Cardiac fibroblast (primary cell): ENCODE data around the gene KRTAP10-2.
"Not testable (repeated sequence)": the region's sequence is repeated elsewhere in the genome, so short reads cannot be mapped to it uniquely, and the experiment has no call there.

Experiments used
- DNase-seq, 2 donors: peaks; one replicate each; pipeline versions ENCODE4 v3.0.0 to v3.0.0-alpha.2; 2010; ENCODE audit warnings: low read depth in 2 of 2
- H3K4me3 ChIP-seq, 2 donors: replicated peaks in 1 of 2; 1 replicate in 1 of 2; 2 replicates in 1 of 2; pipeline ENCODE4 v1.5.1; 2011; ENCODE audit warnings: low read depth in 2 of 2, low read length in 2 of 2, mild to moderate bottlenecking in 2 of 2, moderate library complexity in 1 of 2
- CTCF ChIP-seq: IDR thresholded peaks from one replicate; pipeline ENCODE4 v1.5.1; 2011; ENCODE audit warnings: low read depth, mild to moderate bottlenecking, low read length, inconsistent platforms

Gene KRTAP10-2

GRCh38 chr21:44579833-44580144, 28.5 kb upstream of the KRTAP10-2 start:
- no peak for TF ChIP-seq CTCF
- H3K4me3 ChIP-seq: no peak overlapping the region
- DNase-seq: no peak

GRCh38 chr21:44579056-44579832, 27.9 kb upstream of the KRTAP10-2 start:
- no peak for DNase-seq
- TF ChIP-seq CTCF: no peak

GRCh38 chr21:44578371-44579055, 27.2 kb upstream of the KRTAP10-2 start:
- TF ChIP-seq CTCF: no peak
- no peak overlapping the region for H3K4me3 ChIP-seq
- no peak for DNase-seq

More at GRCh38 chr21:44579056-44579832, 27.9 kb upstream of the KRTAP10-2 start:
- H3K4me3 ChIP-seq: no peak overlapping the region

- no peak for TF ChIP-seq CTCF
- H3K4me3 ChIP-seq: no peak overlapping the region
- DNase-seq: no peak
Measured at GRCh38 chr21:44576025-44576420, 24.7 kb upstream of the KRTAP10-2 start.

- H3K4me3 ChIP-seq: no peak overlapping the region
- no peak for TF ChIP-seq CTCF
- DNase-seq: no peak
Measured at GRCh38 chr21:44575307-44576024, 24.2 kb upstream of the KRTAP10-2 start.

- no peak for DNase-seq
- TF ChIP-seq CTCF: no peak
- no peak overlapping the region for H3K4me3 ChIP-seq
Measured at GRCh38 chr21:44574457-44575306, 23.4 kb upstream of the KRTAP10-2 start.

- not testable (repeated sequence) for DNase-seq, H3K4me3 ChIP-seq
Measured at GRCh38 chr21:44573630-44574456, 22.5 kb upstream of the KRTAP10-2 start, which contains the start of gene KRTAP10-4. TSS of gene KRTAP10-4 (plus strand) at chr21:44573729. CDS start at chr21:44573759, 30 bp downstream.
